B cell (primary cell): ENCODE data around the gene TMEM225.
"Not testable (repeated sequence)": the region's sequence is repeated elsewhere in the genome, so short reads cannot be mapped to it uniquely, and the experiment has no call there.

Experiments used
- CTCF ChIP-seq: fragments of 200-600 bp; IDR thresholded peaks from one replicate; pipeline ENCODE4 v1.8.0; 2022; ENCODE audit warnings: antibody characterized with exemption, mild to moderate bottlenecking
- EZH2 ChIP-seq: IDR thresholded peaks from 2 replicates; pipeline ENCODE4 v1.6.1; 2012; ENCODE audit warnings: borderline replicate concordance, low read depth, mild to moderate bottlenecking, moderate library complexity, low read length; ENCODE audit not compliant: insufficient read depth, poor library complexity, severe bottlenecking

GRCh38 chr11:123865293-123865692 lies 20.2 kb downstream of the TMEM225 start:
- not testable (repeated sequence) for TF ChIP-seq EZH2, CTCF
